HS-27A (cell line): ENCODE data around the gene PFDN6.

Experiments used
- DNase-seq: peaks from one replicate; pipeline ENCODE4 v3.0.0-alpha.2; 2012; ENCODE audit warnings: low read depth, missing footprints

Gene PFDN6

GRCh38 chr6:33295621-33296369, 6.4 kb downstream of the PFDN6 start:
- no peak for DNase-seq

DNA sequence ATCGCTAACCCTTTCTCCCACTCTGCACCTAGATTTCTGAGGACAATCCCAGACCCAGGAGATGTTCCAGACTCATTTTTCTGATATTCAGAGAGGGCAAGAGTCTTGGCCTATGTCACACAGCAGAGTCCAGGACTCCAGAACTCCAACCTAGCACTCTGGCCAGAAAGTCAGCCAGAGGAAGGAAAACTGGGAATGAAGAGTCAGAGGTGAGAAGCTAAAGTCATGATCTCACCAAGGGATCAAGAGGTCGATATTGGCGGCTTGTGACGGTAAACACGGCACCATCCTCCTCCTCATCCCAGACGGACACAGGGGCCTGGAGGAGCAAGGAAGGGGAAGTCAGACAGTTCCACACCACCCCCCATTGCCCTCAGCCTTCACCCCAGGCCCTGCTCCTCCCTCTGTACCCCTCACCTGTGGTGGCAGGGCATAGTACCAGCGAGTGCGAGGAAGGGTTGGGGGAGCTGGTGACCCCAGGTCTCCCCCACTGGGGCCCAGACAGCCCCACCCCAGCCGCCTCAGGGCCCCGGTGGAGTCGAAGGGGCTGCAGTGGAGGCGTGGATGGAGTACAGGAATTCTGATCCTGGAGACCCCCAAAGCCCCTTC, 7.5 kb downstream of the PFDN6 start:
- DNase-seq = no peak

DNA sequence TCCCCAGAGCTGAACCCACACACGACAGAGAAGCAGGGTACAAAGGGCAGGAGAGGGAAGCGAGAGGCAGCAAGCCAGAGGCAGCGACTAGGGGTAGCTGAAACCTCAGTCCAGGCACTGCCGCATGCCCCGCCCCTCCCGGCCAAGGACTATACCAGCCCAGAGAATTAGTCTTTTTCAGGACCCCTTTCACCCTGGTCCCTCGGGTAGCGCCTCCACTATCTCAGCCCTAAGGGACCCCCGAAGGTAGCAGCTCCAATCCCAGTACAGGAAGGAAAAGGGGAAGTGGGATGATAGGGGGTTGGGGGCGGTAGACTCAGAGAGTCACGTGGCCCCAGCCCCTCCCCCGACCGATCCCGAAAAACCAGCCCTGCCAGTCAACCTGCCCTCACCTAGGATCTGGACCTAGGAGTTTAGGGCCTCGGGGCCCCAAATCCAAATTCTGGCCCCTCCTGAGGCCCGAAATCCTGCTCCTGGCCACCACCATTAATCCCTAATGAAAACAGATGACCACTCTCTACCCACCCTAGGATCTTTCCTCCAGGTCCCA, 8.1 kb downstream of the PFDN6 start:
- no peak for DNase-seq

GRCh38 chr6:33297956-33298772, 8.8 kb downstream of the PFDN6 start:
- no peak for DNase-seq

- no peak for DNase-seq
These were observed 9.4 kb downstream of the PFDN6 start, which contains the start of gene RGL2 for GRCh38 chr6:33298773-33299236. Gene RGL2, minus strand, starts transcription at chr6:33298942. Its CDS starts 332 bp downstream, at chr6:33298610.

DNA sequence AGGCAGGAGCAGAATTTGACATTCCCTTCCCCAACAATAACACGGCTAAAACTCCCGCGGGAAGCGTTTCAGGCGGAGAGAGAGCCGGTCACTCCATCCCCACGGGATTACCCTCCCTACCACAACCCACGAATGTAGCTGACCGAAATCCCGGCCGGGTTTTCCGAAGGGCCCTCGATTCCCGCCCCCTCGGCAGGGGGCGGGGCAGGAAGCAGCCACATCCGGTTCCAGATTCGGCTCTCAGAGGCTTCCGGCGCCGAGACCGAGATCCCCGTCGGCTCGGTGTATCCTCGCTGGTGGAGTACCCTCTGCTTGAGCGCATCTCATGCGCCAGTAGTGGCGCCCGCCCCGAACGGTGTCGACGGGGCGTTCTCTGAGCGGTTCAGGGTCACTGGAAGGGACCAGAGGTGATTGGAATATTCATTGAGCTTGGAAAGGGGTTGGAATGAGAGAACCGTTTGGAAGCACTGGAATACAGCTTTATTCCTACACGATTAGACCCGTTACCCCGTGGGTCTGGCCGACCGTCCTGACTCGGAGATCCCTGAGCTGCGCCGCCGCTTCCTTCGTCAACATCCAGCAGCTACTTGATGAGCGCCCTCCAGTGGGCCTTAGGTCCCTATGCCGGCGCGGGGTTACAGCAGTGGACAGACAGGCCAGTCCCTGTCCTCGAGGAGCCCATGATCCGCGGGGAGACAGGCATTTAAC, 10.0 kb downstream of the PFDN6 start:
- DNase-seq = peak; percentile 86

DNA sequence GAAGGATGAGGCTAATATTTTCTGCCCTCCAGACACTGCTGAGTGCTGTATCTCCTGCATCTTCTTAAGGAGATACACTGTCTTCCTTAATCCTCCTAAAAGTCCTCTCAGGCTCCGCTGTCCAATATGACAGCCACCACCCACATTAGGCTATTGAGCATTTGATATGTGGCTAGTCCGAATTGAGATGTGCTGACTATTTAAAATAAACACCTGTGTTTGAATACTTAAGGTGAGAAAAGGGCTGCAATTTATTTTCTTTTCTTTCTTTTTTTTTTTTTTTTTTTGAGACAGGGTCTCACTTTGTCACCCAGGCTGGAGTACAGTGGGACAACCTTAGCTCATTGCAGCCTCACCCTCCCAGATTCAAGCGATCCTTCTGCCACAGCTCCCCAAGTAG, 12.5 kb downstream of the PFDN6 start:
- DNase-seq = no peak

DNA sequence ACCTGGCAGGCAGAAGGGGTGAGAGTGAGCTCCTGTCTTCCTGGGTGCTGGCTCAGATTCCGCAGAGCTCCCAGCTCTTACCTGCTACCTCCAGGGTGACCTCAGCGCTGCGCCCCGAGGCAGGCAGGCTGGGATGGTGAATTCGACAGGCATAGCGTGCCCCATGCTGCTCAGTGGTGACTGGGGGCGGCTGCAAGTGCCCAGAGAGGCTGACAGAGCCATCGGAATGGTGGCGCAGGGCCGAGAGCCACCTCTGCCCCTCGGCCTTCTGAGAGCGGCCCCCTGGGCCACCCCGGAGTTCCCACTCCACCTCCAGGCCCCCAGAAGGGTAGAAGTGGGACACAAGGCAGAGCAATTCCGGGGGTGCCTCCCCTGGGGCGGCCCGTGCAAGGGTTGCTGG, 14.8 kb downstream of the PFDN6 start:
- no peak for DNase-seq

DNA sequence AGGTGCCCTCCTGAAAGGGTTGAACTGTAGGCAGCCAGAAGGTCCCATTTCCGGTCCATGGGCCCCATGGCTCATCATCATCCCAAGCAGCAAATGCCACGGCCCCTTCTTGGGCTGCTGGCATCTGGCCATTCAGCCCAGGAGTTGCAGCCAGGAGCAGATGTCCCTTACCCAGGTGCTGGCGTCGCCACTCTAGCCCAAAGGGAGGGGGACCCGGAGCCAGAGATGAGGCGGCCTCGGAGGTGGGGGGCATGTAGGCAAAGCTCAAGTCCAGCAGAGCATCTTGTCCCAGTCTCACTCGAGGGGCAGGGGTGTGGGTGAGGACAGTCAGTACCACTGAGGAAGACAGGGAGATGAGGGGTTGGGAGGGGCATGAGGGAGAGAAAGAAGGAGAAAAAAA, 15.7 kb downstream of the PFDN6 start:
- no peak for DNase-seq

DNA sequence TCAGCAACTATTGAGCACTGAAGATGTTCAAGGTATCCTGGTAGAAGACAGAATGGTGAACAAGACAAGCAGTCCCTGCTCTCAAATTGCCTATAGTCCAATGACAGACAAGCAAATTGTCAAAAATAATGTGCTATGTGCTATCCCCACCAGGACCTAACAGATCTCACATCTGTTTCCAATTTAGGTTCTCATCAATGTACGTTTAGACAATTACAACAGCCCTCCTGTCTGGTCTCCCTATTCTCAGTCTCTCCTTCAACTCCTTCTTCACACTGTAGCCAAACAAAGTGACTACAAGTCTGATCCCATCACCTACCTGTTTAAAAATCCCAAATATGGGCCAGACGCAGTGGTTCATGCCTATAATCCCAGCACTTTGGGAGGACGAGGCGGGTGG, 17.0 kb downstream of the PFDN6 start:
- DNase-seq = no peak

DNA sequence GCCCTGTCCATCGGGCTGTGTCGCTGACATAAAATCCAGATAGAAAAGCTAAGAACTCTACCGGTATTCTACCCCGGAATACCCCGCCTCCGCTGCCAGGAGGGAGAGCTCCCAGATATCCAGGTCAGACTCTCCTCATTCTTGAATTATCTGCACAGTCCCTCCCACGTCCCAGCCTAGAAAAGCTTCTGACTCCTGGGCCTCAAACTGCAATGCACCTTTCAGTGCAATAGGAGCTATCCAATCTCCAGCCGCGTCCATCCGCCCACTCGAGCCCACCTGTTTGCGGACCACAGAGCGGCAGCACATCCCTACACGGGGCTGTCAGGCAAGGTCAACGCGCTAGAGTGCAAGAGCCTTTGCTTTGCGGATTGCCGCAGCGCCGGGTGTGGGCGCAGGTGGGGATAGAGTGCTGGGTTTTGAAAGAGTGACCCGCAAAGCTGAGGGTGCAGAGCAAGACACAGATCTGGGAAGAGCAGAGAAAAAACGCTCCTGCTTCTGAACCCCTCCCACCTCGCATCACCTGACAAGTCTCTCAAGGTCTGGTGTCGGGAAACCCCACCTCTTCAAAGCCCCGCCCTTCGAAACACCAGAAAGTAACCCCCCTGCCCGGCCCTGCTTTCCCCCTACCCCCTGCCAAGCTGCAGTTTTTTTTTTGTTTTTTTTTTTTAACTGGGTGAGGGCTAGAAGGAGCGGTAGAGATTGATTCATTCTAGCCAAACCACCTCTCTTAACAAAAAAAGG, 23.1 kb downstream of the PFDN6 start:
- no peak for DNase-seq

DNA sequence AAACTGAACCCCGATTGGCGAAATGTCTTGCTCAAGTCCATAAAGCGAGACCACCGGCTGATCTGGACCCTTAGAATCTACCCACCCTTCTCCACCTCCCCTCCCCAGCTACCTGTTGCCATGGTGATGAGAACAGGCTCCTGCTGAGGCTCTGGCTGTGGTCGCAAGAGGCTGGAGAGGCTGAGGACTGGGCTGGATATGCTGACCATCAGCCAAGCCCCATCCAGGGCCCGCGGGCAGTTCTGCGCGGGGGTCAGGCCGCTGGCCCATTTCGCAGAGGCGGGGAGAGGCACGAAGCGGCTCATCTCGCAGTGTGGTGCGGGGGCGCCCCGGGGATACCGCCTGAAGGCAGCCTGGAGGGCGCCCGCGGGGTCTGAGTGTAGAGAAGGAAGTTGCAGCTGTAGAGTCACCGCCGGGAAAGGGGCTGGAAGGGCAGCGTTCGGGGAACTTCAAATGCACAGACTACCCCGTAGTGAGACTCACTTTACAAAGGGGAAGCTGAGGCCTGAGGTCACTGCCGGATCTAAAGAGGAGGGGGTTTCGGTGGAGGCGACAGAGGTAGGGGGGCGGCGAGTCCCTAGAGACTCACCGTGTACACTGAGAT, 23.8 kb downstream of the PFDN6 start:
- no peak for DNase-seq

- peak; percentile 29 for DNase-seq
These were observed 24.5 kb downstream of the PFDN6 start, which contains the start of gene TAPBP for GRCh38 chr6:33313709-33314514. Gene TAPBP, minus strand, starts transcription at chr6:33314078. Its CDS starts 37 bp downstream, at chr6:33314041.

- DNase-seq = no peak
These were observed 25.1 kb downstream of the PFDN6 start for GRCh38 chr6:33314515-33314942.

GRCh38 chr6:33314943-33315792, 25.8 kb downstream of the PFDN6 start:
- DNase-seq = no peak

DNA sequence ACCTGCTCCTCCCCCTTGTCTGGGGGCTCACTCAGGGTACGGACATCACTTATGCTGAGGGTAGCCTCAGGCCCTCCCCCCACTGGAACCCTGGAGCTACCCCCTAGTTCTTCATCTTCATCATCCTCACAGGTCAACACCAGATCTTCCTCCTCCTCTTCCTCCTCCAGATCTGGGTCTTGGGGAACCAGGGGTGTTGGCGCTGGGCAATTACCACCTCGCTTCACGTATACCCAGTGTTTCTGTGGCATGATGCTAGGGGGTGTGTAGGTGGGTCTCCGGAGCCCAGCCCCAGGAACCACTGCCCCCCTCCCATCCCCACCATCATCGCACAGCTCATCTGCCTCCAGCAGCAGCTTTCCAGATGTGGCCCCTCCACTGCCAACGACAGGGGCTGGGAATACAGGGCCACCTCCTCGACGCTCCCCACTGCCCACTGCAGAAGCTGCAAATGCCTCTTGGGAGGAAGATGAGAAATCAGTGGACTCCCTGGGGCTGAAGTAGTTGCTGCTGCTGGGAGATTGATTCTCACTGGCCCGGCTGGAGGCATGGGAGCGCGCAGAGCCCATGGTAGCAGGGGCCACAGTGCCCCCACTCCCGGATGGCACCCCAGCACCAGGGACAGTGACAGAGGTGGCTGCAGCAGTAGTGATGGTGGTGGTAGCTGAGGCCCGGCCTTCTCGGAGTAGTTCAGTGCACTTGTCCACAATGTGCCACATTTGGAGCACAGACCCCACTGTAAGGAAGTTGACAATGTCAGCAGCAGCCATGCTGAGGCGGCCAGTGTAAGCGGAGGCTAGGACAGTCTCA, 26.6 kb downstream of the PFDN6 start:
- DNase-seq = no peak

DNA sequence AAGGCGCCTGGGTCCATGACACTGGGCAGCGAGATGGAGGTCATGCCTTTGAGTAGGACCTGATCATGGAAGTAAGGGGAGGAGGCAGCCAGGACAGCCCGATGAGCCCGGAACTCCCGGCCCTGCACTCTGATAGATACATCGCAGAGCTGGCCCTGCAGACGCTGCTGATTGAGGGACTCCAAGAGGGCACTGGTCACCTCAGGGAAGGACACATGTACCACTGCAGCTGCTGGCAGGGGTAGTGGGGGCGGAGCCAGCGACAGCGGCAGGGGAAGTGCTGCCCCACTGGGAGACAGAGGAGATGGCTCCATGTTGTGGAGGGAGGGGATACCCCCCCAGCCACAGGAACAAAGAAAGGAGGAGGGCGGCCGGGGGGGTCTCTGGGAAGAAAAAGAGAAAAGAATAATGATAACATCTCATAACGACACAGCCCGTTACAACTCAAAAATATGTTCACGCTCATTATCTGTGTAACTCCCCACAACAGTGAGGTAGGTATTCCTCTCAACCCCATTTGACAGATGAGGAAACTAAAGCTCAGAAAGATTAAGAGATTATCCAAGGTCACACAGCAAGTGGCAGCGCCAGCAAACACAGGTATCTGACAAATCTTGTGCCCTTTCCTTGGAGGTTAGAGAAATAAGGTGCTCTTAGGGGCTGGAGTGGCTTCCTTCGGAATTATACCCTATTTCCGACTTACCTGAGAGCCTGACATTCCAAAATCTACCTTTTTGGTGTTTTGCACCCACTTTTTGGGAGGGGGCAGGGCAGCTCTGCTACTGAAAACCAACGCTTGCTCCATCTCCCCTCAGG, 27.4 kb downstream of the PFDN6 start:
- DNase-seq = no peak
